Measurements from ENCODE around the gene ZBTB33.

The ZBTB33 gene

GRCh38 chrX:120250522-120251271, at the start of gene ZBTB33:
ZBTB33 (plus strand) TSS chrX:120250812; CDS start chrX:120253416, 2,604 bp downstream.
- Mint-ChIP-seq H3K36me3 (ENCODE audit: low read depth) (peaks cover 25% of the 10 kb centered on the region), H3K9me3 (no peaks in the 10 kb centered on the region), H3K27me3 (ENCODE audit: low read depth) (peaks cover 4% of the 10 kb centered on the region), H3K4me1 (ENCODE audit: low read depth) (peaks cover 10% of the 10 kb centered on the region), H3K4me3 (peak within 1 kb of the TSS; percentile 94), H3K27ac (peak within 1 kb of the TSS; percentile 96)
- peak; percentile 83 for DNase-seq (ENCODE audit: low spot score)

GRCh38 chrX:120200851-120201250, 49.8 kb upstream of the ZBTB33 start:
- no peaks in the 10 kb centered on the region for H3K4me1 Mint-ChIP-seq (ENCODE audit: low read depth)
- no peaks in the 10 kb centered on the region for H3K27me3 Mint-ChIP-seq (ENCODE audit: low read depth)
- H3K9me3 Mint-ChIP-seq: no peaks in the 10 kb centered on the region
- no peaks in the 10 kb centered on the region for H3K36me3 Mint-ChIP-seq (ENCODE audit: low read depth)
- no peak overlapping the region for H3K4me3 Mint-ChIP-seq
- no peak for DNase-seq (ENCODE audit: low spot score)
- no peak overlapping the region for H3K27ac Mint-ChIP-seq

- Mint-ChIP-seq H3K36me3 (ENCODE audit: low read depth) (no peaks in the 10 kb centered on the region), H3K27me3 (ENCODE audit: low read depth) (no peaks in the 10 kb centered on the region), H3K9me3 (no peaks in the 10 kb centered on the region), H3K27ac (no peak overlapping the region), H3K4me1 (ENCODE audit: low read depth) (no peaks in the 10 kb centered on the region), H3K4me3 (no peak overlapping the region)
- DNase-seq (ENCODE audit: low spot score): no peak
Observed at GRCh38 chrX:120205816-120206753, 44.5 kb upstream of the ZBTB33 start.

- Mint-ChIP-seq H3K4me1 (ENCODE audit: low read depth) (no peaks in the 10 kb centered on the region), H3K4me3 (no peak overlapping the region), H3K9me3 (no peaks in the 10 kb centered on the region), H3K36me3 (ENCODE audit: low read depth) (no peaks in the 10 kb centered on the region), H3K27me3 (ENCODE audit: low read depth) (no peaks in the 10 kb centered on the region), H3K27ac (no peak overlapping the region)
- no peak for DNase-seq (ENCODE audit: low spot score)
Observed at GRCh38 chrX:120207009-120207605, 43.5 kb upstream of the ZBTB33 start.

- H3K9me3 Mint-ChIP-seq: no peaks in the 10 kb centered on the region
- H3K36me3 Mint-ChIP-seq (ENCODE audit: low read depth): no peaks in the 10 kb centered on the region
- no peak overlapping the region for H3K4me3 Mint-ChIP-seq
- H3K27me3 Mint-ChIP-seq (ENCODE audit: low read depth): peaks cover 9% of the 10 kb centered on the region
- H3K4me1 Mint-ChIP-seq (ENCODE audit: low read depth): no peaks in the 10 kb centered on the region
- DNase-seq (ENCODE audit: low spot score): peak; percentile 8
- H3K27ac Mint-ChIP-seq: no peak overlapping the region
Observed at GRCh38 chrX:120213438-120214265, 37.0 kb upstream of the ZBTB33 start.

GRCh38 chrX:120223374-120223773, 27.2 kb upstream of the ZBTB33 start:
- Mint-ChIP-seq H3K27me3 (ENCODE audit: low read depth) (no peaks in the 10 kb centered on the region), H3K36me3 (ENCODE audit: low read depth) (no peaks in the 10 kb centered on the region), H3K4me1 (ENCODE audit: low read depth) (no peaks in the 10 kb centered on the region), H3K27ac (no peak overlapping the region), H3K9me3 (no peaks in the 10 kb centered on the region), H3K4me3 (no peak overlapping the region)
- no peak for DNase-seq (ENCODE audit: low spot score)

- Mint-ChIP-seq H3K4me1 (ENCODE audit: low read depth) (no peaks in the 10 kb centered on the region), H3K36me3 (ENCODE audit: low read depth) (no peaks in the 10 kb centered on the region), H3K27me3 (ENCODE audit: low read depth) (no peaks in the 10 kb centered on the region), H3K4me3 (no peak overlapping the region), H3K9me3 (no peaks in the 10 kb centered on the region), H3K27ac (no peak overlapping the region)
- DNase-seq (ENCODE audit: low spot score): no peak
Observed at GRCh38 chrX:120224388-120224787, 26.2 kb upstream of the ZBTB33 start.

GRCh38 chrX:120228187-120228908, 22.3 kb upstream of the ZBTB33 start:
- Mint-ChIP-seq H3K4me3 (no peak overlapping the region), H3K4me1 (ENCODE audit: low read depth) (no peaks in the 10 kb centered on the region), H3K9me3 (no peaks in the 10 kb centered on the region), H3K36me3 (ENCODE audit: low read depth) (no peaks in the 10 kb centered on the region), H3K27ac (no peak overlapping the region), H3K27me3 (ENCODE audit: low read depth) (no peaks in the 10 kb centered on the region)
- DNase-seq (ENCODE audit: low spot score): no peak

- H3K4me3 Mint-ChIP-seq: no peak overlapping the region
- no peaks in the 10 kb centered on the region for H3K27me3 Mint-ChIP-seq (ENCODE audit: low read depth)
- no peaks in the 10 kb centered on the region for H3K4me1 Mint-ChIP-seq (ENCODE audit: low read depth)
- DNase-seq (ENCODE audit: low spot score): no peak
- H3K27ac Mint-ChIP-seq: no peak overlapping the region
- H3K36me3 Mint-ChIP-seq (ENCODE audit: low read depth): no peaks in the 10 kb centered on the region
- no peaks in the 10 kb centered on the region for H3K9me3 Mint-ChIP-seq
Observed at GRCh38 chrX:120235284-120235683, 15.3 kb upstream of the ZBTB33 start.

- no peaks in the 10 kb centered on the region for H3K9me3 Mint-ChIP-seq
- H3K27ac Mint-ChIP-seq: no peak overlapping the region
- H3K4me3 Mint-ChIP-seq: no peak overlapping the region
- H3K27me3 Mint-ChIP-seq (ENCODE audit: low read depth): no peaks in the 10 kb centered on the region
- no peaks in the 10 kb centered on the region for H3K4me1 Mint-ChIP-seq (ENCODE audit: low read depth)
- no peak for DNase-seq (ENCODE audit: low spot score)
- H3K36me3 Mint-ChIP-seq (ENCODE audit: low read depth): no peaks in the 10 kb centered on the region
Observed at GRCh38 chrX:120236687-120237479, 13.7 kb upstream of the ZBTB33 start.

GRCh38 chrX:120238933-120239332, 11.7 kb upstream of the ZBTB33 start:
- no peaks in the 10 kb centered on the region for H3K9me3 Mint-ChIP-seq

GRCh38 chrX:120242813-120243212, 7.8 kb upstream of the ZBTB33 start:
- H3K36me3 Mint-ChIP-seq (ENCODE audit: low read depth): peaks cover 1% of the 10 kb centered on the region
- H3K27ac Mint-ChIP-seq: no peak overlapping the region
- peaks cover 9% of the 10 kb centered on the region for H3K27me3 Mint-ChIP-seq (ENCODE audit: low read depth)
- H3K4me3 Mint-ChIP-seq: no peak overlapping the region
- DNase-seq (ENCODE audit: low spot score): no peak
- peaks cover 11% of the 10 kb centered on the region for H3K4me1 Mint-ChIP-seq (ENCODE audit: low read depth)
- H3K9me3 Mint-ChIP-seq: no peaks in the 10 kb centered on the region

More at GRCh38 chrX:120238933-120239332, 11.7 kb upstream of the ZBTB33 start:
- H3K27me3 Mint-ChIP-seq (ENCODE audit: low read depth): peaks cover under 1% of the 10 kb centered on the region
- H3K27ac Mint-ChIP-seq: no peak overlapping the region
- H3K36me3 Mint-ChIP-seq (ENCODE audit: low read depth): no peaks in the 10 kb centered on the region
- H3K4me3 Mint-ChIP-seq: no peak overlapping the region
- no peak for DNase-seq (ENCODE audit: low spot score)
- H3K4me1 Mint-ChIP-seq (ENCODE audit: low read depth): peaks cover 3% of the 10 kb centered on the region
